A549 (cell line): ENCODE results near the gene IPMK. TPM values are rescaled to one million over a fixed set of nuclear protein-coding genes. Genes with fewer than 3 reads are reported as not detected.
A peak's percentile ranks its signal among the peaks of the same experiment; 100 is the strongest.

Experiments used
- ATAC-seq, 2 experiments: fragments of 200-7000 bp in 1 of 2; fragments of >200 bp in 1 of 2; cut with Nextera tagmentation in 1 of 2; cut with Tn5 transposase in 1 of 2; 3 replicates each; pipeline versions ENCODE4 v1.8.0 to v1.9.1; 2018 to 2020; ENCODE audit warnings: mild to moderate bottlenecking in 1 of 2, moderate library complexity in 1 of 2
- CTCF ChIA-PET: fragments of 300-600 bp; sonication (Branson Sonifier 250); formaldehyde crosslinking; extraction: SDS; loops from one replicate; lab custom pipeline; 2021; ENCODE audit warnings: antibody characterized with exemption, inconsistent platforms; lab: Yijun Ruan, JAX
- POLR2A ChIA-PET: fragments of 350-600 bp; formaldehyde crosslinking; extraction: SDS; loops from one replicate; lab custom pipeline; 2021; ENCODE audit warnings: antibody characterized with exemption, inconsistent platforms; lab: Yijun Ruan, JAX
- DNase-seq, 2 experiments: peaks; one replicate each; pipeline versions ENCODE4 v3.0.0 to v3.0.0-alpha.2; 2011 to 2016; ENCODE audit warnings: low read depth in 1 of 2, low spot score in 1 of 2
- FAIRE-seq: peaks from 2 replicates; lab custom pipeline; 2011; peaks lifted over from hg19 to GRCh38; lab: Jason Lieb, UNC
- H3K27ac ChIP-seq, 2 experiments: fragments of >200 bp; sonication (Bioruptor Twin); formaldehyde crosslinking; 3 replicates each; pipeline ENCODE4 v1.5.1; 2016 to 2017
- H3K4me1 ChIP-seq: fragments of >200 bp; sonication (Bioruptor Twin); formaldehyde crosslinking; 3 replicates; pipeline ENCODE4 v1.6.1; 2016
- H3K4me2 ChIP-seq: fragments of >200 bp; sonication (Bioruptor Twin); formaldehyde crosslinking; 3 replicates; pipeline ENCODE4 v1.6.1; 2016
- H3K4me3 ChIP-seq: fragments of >200 bp; sonication (Bioruptor Twin); formaldehyde crosslinking; 3 replicates; pipeline ENCODE4 v1.5.1; 2016
- H3K9me3 ChIP-seq: fragments of >200 bp; sonication (Bioruptor Twin); formaldehyde crosslinking; 3 replicates; pipeline ENCODE4 v1.6.1; 2016
- ATOH8 ChIP-seq: fragments of 250-450 bp; sonication (Bioruptor Pico); IDR thresholded peaks from 2 replicates; pipeline ENCODE4 v1.5.0; 2020; ENCODE audit warnings: low read depth, mild to moderate bottlenecking, moderate library complexity
- CBX2 ChIP-seq: fragments of 200-600 bp; sonication (generic); IDR thresholded peaks from 2 replicates; pipeline ENCODE4 v1.6.1; 2016; ENCODE audit warnings: low read depth, mild to moderate bottlenecking, borderline replicate concordance
- CBX8 ChIP-seq: fragments of 200-600 bp; sonication (generic); IDR thresholded peaks from 2 replicates; pipeline ENCODE4 v1.6.1; 2016
- CEBPB ChIP-seq, 2 experiments: fragments of >200 bp in 1 of 2; sonication (Bioruptor Twin) in 1 of 2; formaldehyde crosslinking in 1 of 2; IDR thresholded peaks; 2 replicates each; pipeline ENCODE4 v1.6.1; 2012 to 2016
- EHF ChIP-seq: fragments of 250-450 bp; sonication (Bioruptor Pico); IDR thresholded peaks from 2 replicates; pipeline ENCODE4 v1.5.0; 2020; ENCODE audit warnings: mild to moderate bottlenecking
- FOSB ChIP-seq: fragments of 250-450 bp; sonication (Bioruptor Pico); IDR thresholded peaks from 2 replicates; pipeline ENCODE4 v1.5.0; 2020; ENCODE audit warnings: mild to moderate bottlenecking, moderate library complexity
- HDAC2 ChIP-seq: fragments of 200-600 bp; sonication (generic); IDR thresholded peaks from 2 replicates; pipeline ENCODE4 v1.6.1; 2016
- HES2 ChIP-seq: fragments of >200 bp; sonication (Bioruptor Twin); formaldehyde crosslinking; IDR thresholded peaks from 2 replicates; pipeline ENCODE4 v1.6.1; 2016
- HMGXB4 ChIP-seq: fragments of 250-450 bp; sonication (Bioruptor Pico); IDR thresholded peaks from 2 replicates; pipeline ENCODE4 v1.5.0; 2021; ENCODE audit warnings: mild to moderate bottlenecking, moderate library complexity, borderline replicate concordance
- JUN ChIP-seq, 2 experiments: fragments of >200 bp; sonication (Bioruptor Twin); formaldehyde crosslinking; IDR thresholded peaks; 2 replicates in 1 of 2; 3 replicates in 1 of 2; pipeline ENCODE4 v1.6.1; 2016 to 2017
- JUNB ChIP-seq: fragments of >200 bp; sonication (Bioruptor Twin); formaldehyde crosslinking; IDR thresholded peaks from 2 replicates; pipeline ENCODE4 v1.6.1; 2016
- MAFK ChIP-seq: fragments of 450-650 bp; IDR thresholded peaks from 2 replicates; pipeline ENCODE4 v1.6.1; 2014; ENCODE audit not compliant: partially characterized antibody
- MAX ChIP-seq: IDR thresholded peaks from 2 replicates; pipeline ENCODE4 v1.6.1; 2012
- MYC ChIP-seq: IDR thresholded peaks from 2 replicates; pipeline ENCODE4 v1.6.1; 2012; ENCODE audit warnings: mild to moderate bottlenecking, inconsistent platforms, low read length, improper control_type of control experiment, borderline replicate concordance
- POLR2A ChIP-seq: IDR thresholded peaks from 2 replicates; pipeline ENCODE4 v1.6.1; 2012; ENCODE audit warnings: mild to moderate bottlenecking, low read length
- POLR2AphosphoS2 ChIP-seq: conservative IDR thresholded peaks from 2 replicates; pipeline ENCODE4 v1.6.1; 2012; ENCODE audit warnings: low read length, improper control_type of control experiment, inconsistent platforms
- RARB ChIP-seq: fragments of 250-450 bp; sonication (Bioruptor Pico); IDR thresholded peaks from 2 replicates; pipeline ENCODE4 v1.8.0; 2021; ENCODE audit warnings: mild to moderate bottlenecking, moderate library complexity
- RCOR1 ChIP-seq: fragments of 150-350 bp; IDR thresholded peaks from 2 replicates; pipeline ENCODE4 v1.6.1; 2014; ENCODE audit warnings: antibody characterized with exemption, low read length, low read depth
- REST ChIP-seq: fragments of 200-600 bp; sonication (generic); IDR thresholded peaks from 2 replicates; pipeline ENCODE4 v1.6.1; 2016; ENCODE audit warnings: antibody characterized with exemption, mild to moderate bottlenecking, moderate library complexity
- SMC3 ChIP-seq: fragments of >200 bp; sonication (Bioruptor Twin); formaldehyde crosslinking; IDR thresholded peaks from 3 replicates; pipeline ENCODE4 v1.6.1; 2018; ENCODE audit warnings: inconsistent platforms
- WGBS: methylation state at CpG from one replicate; pipeline ENCODE4 v1.1.6; 2017; ENCODE audit errors: missing lambda C conversion rate; 5-methylcytosine and 5-hydroxymethylcytosine counted together
- polyA plus RNA-seq, 4 experiments: library from polyadenylated mRNA; depleted of rRNA in 3 of 4; stranded (reverse); fragments of >200 nt; fragmentation: RNase III in 1 of 4; extraction: RNeasy Plus Mini Kit Qiagen cat#74134 plus additional on column Dnase treatment in 1 of 4; gene quantifications; 2 replicates in 3 of 4; 3 replicates in 1 of 4; pipeline ENCODE4 v1.2.3, GENCODE V29; 2011 to 2017

The IPMK gene
- polyA plus RNA-seq, 2 of the 4 experiments (the other 2 are of a cell fraction): 2.9 to 5.6 TPM

- TF ChIP-seq CEBPB (IDR thresholded peaks at IDR 0.05): peak; percentile 61 to 66; a peak in 3 of 4 replicates
- TF ChIP-seq HES2: no peak
- TF ChIP-seq, all 56 proteins: peak for 1
- Histone ChIP-seq H3K4me3 (no peak overlapping the region), H3K4me2 (no peak overlapping the region), H3K4me1 (peaks cover 47% of the 10 kb centered on the region), H3K27ac (no peak overlapping the region), H3K9me3 (no peaks in the 10 kb centered on the region)
- POLR2A ChIA-PET: no interaction called here
- no peak for ATAC-seq
- no peak for DNase-seq
- CTCF ChIA-PET: interaction anchor here (1.3 to 3.7 kb wide), 3 partner anchors 13 to 101 kb away, joined by 5 to 17 read pairs (median 6); no protein-coding TSS in a partner anchor
- WGBS: 96% methylated on average over 7 of the region's 7 CpGs
- no peak for FAIRE-seq
Measured at GRCh38 chr10:58278274-58278961, 10.7 kb upstream of the IPMK start.

GRCh38 chr10:58275908-58276307, 8.2 kb upstream of the IPMK start:
- no peaks in the 10 kb centered on the region for H3K9me3 ChIP-seq
- H3K27ac ChIP-seq: no peak overlapping the region
- TF ChIP-seq JUNB: no peak
- TF ChIP-seq CBX8: no peak
- TF ChIP-seq FOSB: no peak
- no peak for TF ChIP-seq RCOR1
- TF ChIP-seq HMGXB4 (CRISPR knock-in tag): no peak
- no peak for TF ChIP-seq MAX
- no peak for TF ChIP-seq MAFK
- TF ChIP-seq HES2: no peak
- no peak for TF ChIP-seq MYC
- TF ChIP-seq POLR2AphosphoS2: no peak
- TF ChIP-seq POLR2A: no peak
- no peak for TF ChIP-seq ATOH8
- TF ChIP-seq RARB (CRISPR knock-in tag): no peak
- TF ChIP-seq EHF (CRISPR knock-in tag): no peak
- TF ChIP-seq HDAC2: no peak
- TF ChIP-seq REST: no peak
- no peak for TF ChIP-seq JUN (IDR thresholded peaks at IDR 0.05)
- no peak for TF ChIP-seq SMC3
- no peak for TF ChIP-seq CBX2
- no peak overlapping the region for H3K4me3 ChIP-seq
- DNase-seq (no peak), ATAC-seq (no peak), FAIRE-seq (no peak)
- POLR2A ChIA-PET: no interaction called here
- CTCF ChIA-PET: interaction anchor here (1.9 to 3.7 kb wide), 2 partner anchors 16 to 98 kb away, joined by 6 to 17 read pairs; no protein-coding TSS in a partner anchor
- peak overlapping the region; percentile 56 for H3K4me2 ChIP-seq
- H3K4me1 ChIP-seq: peaks cover 39% of the 10 kb centered on the region
